Thyroid gland (tissue), 4 donors: ENCODE measurements around the gene ARFGEF3.

Source experiments
- CTCF ChIP-seq, 6 experiments: fragments of 200-600 bp in 3 of 6; fragments of 450-650 bp in 3 of 6; sonication (generic) in 3 of 6; IDR thresholded peaks; one replicate each; pipeline ENCODE4 v1.5.1; 2016 to 2019; ENCODE audit warnings: antibody characterized with exemption in 6 of 6, mild to moderate bottlenecking in 2 of 6, inconsistent platforms in 1 of 6, moderate library complexity in 1 of 6
- POLR2A ChIP-seq, 2 donors: fragments of 450-650 bp; IDR thresholded peaks; one replicate each; pipeline ENCODE4 v1.6.1; 2017; ENCODE audit warnings: antibody characterized with exemption in 2 of 2, mild to moderate bottlenecking in 2 of 2, moderate library complexity in 1 of 2

- TF ChIP-seq CTCF (IDR thresholded peaks at IDR 0.05), result no peak
- TF ChIP-seq POLR2A (IDR thresholded peaks at IDR 0.05), result no peak
These were observed 173.2 kb downstream of the ARFGEF3 start for GRCh38 chr6:138334963-138335362.
